GM12878 (cell line): ENCODE results near the gene SGK2. TPM values are rescaled to one million over a fixed set of nuclear protein-coding genes. Genes with fewer than 3 reads are reported as not detected.

ENCODE experiments used
- ATAC-seq: fragments of 200-7000 bp; cut with Tn5 transposase; 3 replicates; pipeline ENCODE4 v1.9.1; 2020; ENCODE audit warnings: mild to moderate bottlenecking, moderate library complexity
- BruUV-seq: library from RNA; stranded (reverse); fragments of 400-500 nt; replicated peaks from 2 replicates; lab custom pipeline; 2021; lab: Mats Ljungman, UMichigan
- CTCF ChIA-PET: fragments of 300-600 bp; sonication (Branson Sonifier 250); formaldehyde crosslinking; extraction: SDS; loops from one replicate; lab custom pipeline; 2021; ENCODE audit warnings: inconsistent platforms; lab: Yijun Ruan, JAX
- POLR2A ChIA-PET: fragments of 350-600 bp; formaldehyde crosslinking; extraction: SDS; loops from one replicate; lab custom pipeline; 2021; ENCODE audit warnings: inconsistent platforms; lab: Charles Lee
- RAD21 ChIA-PET: fragments of 300-600 bp; sonication (Branson Sonifier 250); formaldehyde crosslinking; loops from one replicate; lab custom pipeline; 2023; ENCODE audit warnings: antibody characterized with exemption; ENCODE audit not compliant: unreplicated experiment; lab: Charles Lee
- SMC1A ChIA-PET: fragments of 300-600 bp; sonication (Branson Sonifier 250); formaldehyde crosslinking; loops from one replicate; lab custom pipeline; 2023; ENCODE audit not compliant: unreplicated experiment, uncharacterized antibody; lab: Charles Lee
- DNase-seq: peaks from one replicate; pipeline ENCODE4 v3.0.0-alpha.2; 2011; ENCODE audit warnings: low read depth, low spot score
- FAIRE-seq: peaks from 3 replicates; lab custom pipeline; 2011; peaks lifted over from hg19 to GRCh38; lab: Jason Lieb, UNC
- H2AFZ ChIP-seq: 2 replicates; pipeline ENCODE4 v1.6.0; 2011; ENCODE audit warnings: low read depth, low read length, control low read depth; ENCODE audit not compliant: control insufficient read depth
- H3K27ac ChIP-seq: 2 replicates; pipeline ENCODE4 v1.5.1; 2011; ENCODE audit warnings: control low read depth; ENCODE audit not compliant: control insufficient read depth, insufficient read depth
- H3K27me3 ChIP-seq, 2 experiments: replicated peaks in 1 of 2; 2 replicates each; pipeline versions ENCODE4 v1.6.0 to v1.6.1; 2011; ENCODE audit warnings: low read length in 1 of 2; ENCODE audit not compliant: control insufficient read depth in 2 of 2, insufficient read depth in 2 of 2
- H3K36me3 ChIP-seq, 2 experiments: 2 replicates each; pipeline ENCODE4 v1.5.1; 2011; ENCODE audit warnings: low read length in 1 of 2; ENCODE audit not compliant: control insufficient read depth in 2 of 2, insufficient read depth in 2 of 2
- H3K4me1 ChIP-seq: 2 replicates; pipeline ENCODE4 v1.6.1; 2011; ENCODE audit warnings: mild to moderate bottlenecking, low read length, moderate library complexity, mixed read lengths; ENCODE audit not compliant: control insufficient read depth, insufficient read depth
- H3K4me2 ChIP-seq: 2 replicates; pipeline ENCODE4 v1.6.0; 2011; ENCODE audit warnings: control low read depth; ENCODE audit not compliant: control insufficient read depth, insufficient read depth
- H3K4me3 ChIP-seq: fragments of 200-600 bp; sonication (generic); 2 replicates; pipeline ENCODE4 v1.5.1; 2016
- H3K79me2 ChIP-seq: 2 replicates; pipeline ENCODE4 v1.6.0; 2011; ENCODE audit warnings: low read length; ENCODE audit not compliant: control insufficient read depth, insufficient read depth
- H3K9ac ChIP-seq: 2 replicates; pipeline ENCODE4 v1.8.0; 2011; ENCODE audit warnings: low read length, control low read depth, mixed read lengths; ENCODE audit not compliant: control insufficient read depth, insufficient read depth
- H3K9me3 ChIP-seq: replicated peaks from 3 replicates; pipeline ENCODE4 v1.5.1; 2011; ENCODE audit warnings: mild to moderate bottlenecking, low read length; ENCODE audit not compliant: control insufficient read depth, insufficient read depth
- H4K20me1 ChIP-seq: 2 replicates; pipeline ENCODE4 v1.6.0; 2011; ENCODE audit not compliant: control insufficient read depth, insufficient read depth
- ASH2L ChIP-seq: fragments of 300-600, 200-600 bp; sonication (generic); IDR thresholded peaks from 2 replicates; pipeline ENCODE4 v1.6.1; 2017; ENCODE audit warnings: low read depth, mild to moderate bottlenecking, borderline replicate concordance
- BHLHE40 ChIP-seq, 2 experiments: fragments of 450-650 bp in 1 of 2; IDR thresholded peaks; 2 replicates each; pipeline ENCODE4 v1.6.1; 2011 to 2017; ENCODE audit warnings: low read depth in 2 of 2, borderline replicate concordance in 1 of 2, improper control_type of control experiment in 1 of 2, low read length in 1 of 2, mild to moderate bottlenecking in 1 of 2
- HDAC6 ChIP-seq: fragments of 200-600 bp; sonication (generic); IDR thresholded peaks from one replicate; pipeline ENCODE4 v1.8.0; 2017; ENCODE audit warnings: antibody characterized with exemption; ENCODE audit not compliant: unreplicated experiment
- KAT2A ChIP-seq: conservative IDR thresholded peaks from 2 replicates; pipeline ENCODE4 v1.6.1; 2011; ENCODE audit warnings: low read depth, low read length; ENCODE audit not compliant: control insufficient read depth
- MLLT1 ChIP-seq: fragments of 450-650 bp; IDR thresholded peaks from 2 replicates; pipeline ENCODE4 v1.6.1; 2016; ENCODE audit warnings: mild to moderate bottlenecking
- NFXL1 ChIP-seq: fragments of 450-650 bp; IDR thresholded peaks from 2 replicates; pipeline ENCODE4 v1.6.1; 2017; ENCODE audit warnings: antibody characterized with exemption, mild to moderate bottlenecking, borderline replicate concordance
- POU2F2 ChIP-seq: IDR thresholded peaks from 3 replicates; pipeline ENCODE4 v1.6.1; 2011; ENCODE audit warnings: low read depth, mild to moderate bottlenecking, low read length, borderline replicate concordance
- SPI1 ChIP-seq: IDR thresholded peaks from 2 replicates; pipeline ENCODE4 v1.6.1; 2011; ENCODE audit warnings: low read depth, mild to moderate bottlenecking, low read length, moderate library complexity, borderline replicate concordance; ENCODE audit not compliant: insufficient read depth
- ZBTB40 ChIP-seq: fragments of 450-650 bp; IDR thresholded peaks from 2 replicates; pipeline ENCODE4 v1.6.1; 2016; ENCODE audit warnings: mild to moderate bottlenecking, moderate library complexity, borderline replicate concordance
- ZNF207 ChIP-seq: fragments of 450-650 bp; IDR thresholded peaks from 2 replicates; pipeline ENCODE4 v1.6.1; 2014; ENCODE audit warnings: antibody characterized with exemption, mild to moderate bottlenecking, borderline replicate concordance
- WGBS: methylation state at CpG from one replicate; pipeline ENCODE4 v1.1.6; 2016; ENCODE audit warnings: low lambda C conversion rate; ENCODE audit not compliant: insufficient replicate concordance, insufficient coverage; ENCODE audit errors: missing lambda C conversion rate; 5-methylcytosine and 5-hydroxymethylcytosine counted together
- in situ Hi-C: fragments of 300-500 bp; cut with MboI; formaldehyde crosslinking; loops from 9 replicates; pipeline ENCODE4 v1.14.3; 2018; ENCODE audit warnings: mixed read lengths
- intact Hi-C: fragments of 100-400 bp; cut with micrococcal nuclease; formaldehyde crosslinking; loops from one replicate; pipeline ENCODE4 v1.14.2; 2022; ENCODE audit not compliant: unreplicated experiment
- polyA plus RNA-seq, 11 experiments: library from polyadenylated mRNA; depleted of rRNA in 4 of 11; unstranded in 6 of 11; stranded (reverse) in 5 of 11; fragments of >200 nt; fragmentation: Nextera tagmentation in 4 of 11; fragmentation: Illumina TruSeq in 1 of 11; extraction: Ambion mirVana in 4 of 11; extraction: Trizol in 1 of 11; gene quantifications; 1 replicate in 1 of 11; 2 replicates in 10 of 11; pipeline versions ENCODE4 v1.2.1 to v1.2.3, GENCODE V29; 2011 to 2016; ENCODE audit warnings: inconsistent platforms in 2 of 11, missing spikeins in 2 of 11, low read depth in 1 of 11
- total RNA-seq, 4 experiments: library from RNA; depleted of rRNA in 3 of 4; stranded (reverse); fragments of >200 nt in 3 of 4; fragmentation: Illumina TruSeq in 1 of 4; extraction: Trizol in 1 of 4; gene quantifications; 2 replicates each; pipeline versions ENCODE4 v1.2.1 to v1.2.3, GENCODE V29; 2013 to 2021

Gene SGK2
- total and polyA plus RNA-seq, 10 of the 15 experiments (the other 5 are each of a cell fraction or from before 2014, with no cell fraction given), result 0.04 to 0.96 (median 0.22) TPM; not detected in 3

GRCh38 chr20:43515628-43516027 lies 43.2 kb upstream of the SGK2 start:
- SMC1A ChIA-PET, result no interaction called here
- H3K9ac ChIP-seq, result no peak overlapping the region
- H3K9me3 ChIP-seq, result no peaks in the 10 kb centered on the region; the same call in 1 of the 3 replicates
- FAIRE-seq (no peak), DNase-seq (no peak), ATAC-seq (no peak)
- peaks cover 3% of the 10 kb centered on the region; the same call in 1 of the 2 replicates for H3K4me1 ChIP-seq
- H3K79me2 ChIP-seq, result peaks cover 2% of the 10 kb centered on the region
- 64% methylated on average over 2 of the region's 2 CpGs for WGBS
- POLR2A ChIA-PET, result interaction anchor here (0.8 to 2.1 kb wide), 2 partner anchors 58 to 71 kb away, joined by 4 to 6 read pairs; partner anchors contain the start of gene SRSF6
- RAD21 ChIA-PET, result interaction anchor here (1.0 to 1.2 kb wide), 2 partner anchors 65 to 67 kb away, joined by 3 to 5 read pairs; no protein-coding TSS in a partner anchor
- BruUV-seq, result no TSS peak
- H3K4me3 ChIP-seq, result peak overlapping the region; percentile 73; the same call in 1 of the 2 replicates
- no peaks in the 10 kb centered on the region for H4K20me1 ChIP-seq
- H3K27me3 ChIP-seq, result no peaks in the 10 kb centered on the region
- intact Hi-C loops (no loop called here), in situ Hi-C loops (no loop called here)
- H3K4me2 ChIP-seq, result peak overlapping the region; percentile 52
- H3K36me3 ChIP-seq, result no peaks in the 10 kb centered on the region
- H2AFZ ChIP-seq, result no peak overlapping the region
- no peak for TF ChIP-seq ASH2L
- TF ChIP-seq BHLHE40 (IDR thresholded peaks at IDR 0.05; ENCODE audit: borderline replicate concordance in 1 of 2, low read depth in 2 of 2, low read length in 1 of 2), result no peak
- no peak for TF ChIP-seq HDAC6
- no peak for TF ChIP-seq NFXL1
- no peak for TF ChIP-seq SPI1
- TF ChIP-seq ZNF207, result no peak
- TF ChIP-seq ZBTB40, result no peak
- TF ChIP-seq MLLT1, result no peak
- no peak for TF ChIP-seq POU2F2
- TF ChIP-seq KAT2A, result no peak
- TF ChIP-seq, all 136 proteins: peak for 0
- CTCF ChIA-PET, result interaction anchor here (0.9 to 1.3 kb wide), 4 partner anchors 23 to 176 kb away, joined by 3 to 5 read pairs (median 4); no protein-coding TSS in a partner anchor
- no peak overlapping the region for H3K27ac ChIP-seq
